Stimulated activated CD4-positive, alpha-beta T cell treated with anti-CD3 and anti-CD28 coated beads, Interleukin-4, amount 100 ng/mL, for 1 hour (primary cell): Measurements from ENCODE around the gene MUC5B.

Experiments used
- DNase-seq: peaks from one replicate; pipeline ENCODE4 v3.0.0-alpha.2; 2020

Gene MUC5B

DNA sequence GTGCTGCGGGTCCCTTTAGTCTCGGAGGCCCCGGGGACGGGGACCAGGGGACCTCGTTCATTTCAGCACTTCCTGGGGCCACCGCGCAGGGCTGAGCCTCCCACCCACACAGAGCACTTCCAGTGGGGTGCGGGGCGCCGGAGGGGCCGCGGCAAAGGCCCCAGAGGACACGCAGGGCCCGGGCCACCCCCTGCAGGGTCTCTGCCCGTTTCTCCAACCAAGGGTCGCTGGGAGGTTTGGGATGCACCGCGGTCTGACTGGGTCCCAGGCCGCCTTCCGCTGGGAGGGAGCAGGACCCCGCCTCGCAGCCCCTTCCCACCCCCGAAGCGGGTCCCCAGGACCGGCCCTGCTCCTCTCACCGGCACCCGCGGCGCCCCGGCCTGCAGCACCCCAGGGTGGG lies 49.1 kb downstream of the MUC5B start:
- no peak for DNase-seq

DNA sequence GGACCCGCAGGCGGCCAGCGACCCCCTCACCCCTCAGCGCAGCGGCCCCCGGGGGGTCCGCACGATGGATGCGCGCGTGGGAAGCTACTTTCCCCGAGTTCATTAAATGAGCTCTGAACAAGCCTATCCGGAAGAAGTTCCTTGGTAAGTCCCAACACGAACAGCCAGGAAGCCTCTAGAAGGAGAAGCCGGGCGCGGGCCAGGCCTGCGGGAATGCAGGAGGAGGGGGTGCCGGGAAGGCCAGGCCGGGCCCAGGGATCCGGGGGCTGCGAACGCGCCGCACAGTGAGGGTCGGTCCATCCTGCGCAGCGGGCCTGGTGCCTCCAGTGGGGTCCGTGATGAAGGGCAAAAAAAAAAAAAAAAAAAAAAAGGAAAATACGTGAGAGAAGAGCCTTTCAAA lies 49.7 kb downstream of the MUC5B start:
- no peak for DNase-seq

DNA sequence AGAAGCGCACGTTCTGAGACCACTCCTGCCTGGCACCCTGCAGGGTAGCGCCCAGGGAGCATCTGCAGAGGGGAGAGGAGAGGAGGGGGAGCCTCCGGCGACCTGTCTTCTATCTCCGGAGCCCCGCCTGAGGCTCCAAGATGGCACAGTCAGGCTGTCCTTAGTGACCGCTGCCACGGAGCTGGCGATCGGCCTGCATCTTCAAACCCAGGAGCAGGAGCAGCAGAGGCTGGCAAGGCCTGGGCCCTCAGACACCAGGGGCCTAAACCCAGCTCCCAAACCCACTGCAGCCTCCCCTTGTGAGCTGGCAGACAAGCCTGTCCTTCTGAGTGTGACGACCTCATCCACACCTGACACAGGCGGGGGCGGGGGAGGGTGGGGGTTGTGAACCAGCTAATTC lies 51.6 kb downstream of the MUC5B start:
- no peak for DNase-seq

DNA sequence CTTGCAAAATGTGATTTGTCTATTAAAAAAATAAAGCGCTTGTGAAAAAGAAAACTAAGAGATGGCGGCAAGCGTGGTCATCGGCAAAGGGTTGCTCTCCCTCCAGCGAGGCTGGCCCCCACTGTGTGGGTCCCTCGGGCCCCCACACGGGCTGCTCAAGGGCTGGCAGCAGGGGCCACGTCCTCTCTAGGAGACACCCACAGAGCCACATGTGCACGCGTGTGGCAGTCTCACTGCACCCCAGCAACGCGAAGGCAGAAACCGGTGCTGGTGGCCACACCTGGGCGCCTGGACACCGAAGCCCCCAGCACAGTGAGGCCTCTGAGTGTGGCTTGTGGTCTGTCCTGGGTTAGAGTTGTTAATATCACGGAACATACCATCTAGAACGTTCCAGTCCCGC lies 52.2 kb downstream of the MUC5B start:
- DNase-seq = no peak

DNA sequence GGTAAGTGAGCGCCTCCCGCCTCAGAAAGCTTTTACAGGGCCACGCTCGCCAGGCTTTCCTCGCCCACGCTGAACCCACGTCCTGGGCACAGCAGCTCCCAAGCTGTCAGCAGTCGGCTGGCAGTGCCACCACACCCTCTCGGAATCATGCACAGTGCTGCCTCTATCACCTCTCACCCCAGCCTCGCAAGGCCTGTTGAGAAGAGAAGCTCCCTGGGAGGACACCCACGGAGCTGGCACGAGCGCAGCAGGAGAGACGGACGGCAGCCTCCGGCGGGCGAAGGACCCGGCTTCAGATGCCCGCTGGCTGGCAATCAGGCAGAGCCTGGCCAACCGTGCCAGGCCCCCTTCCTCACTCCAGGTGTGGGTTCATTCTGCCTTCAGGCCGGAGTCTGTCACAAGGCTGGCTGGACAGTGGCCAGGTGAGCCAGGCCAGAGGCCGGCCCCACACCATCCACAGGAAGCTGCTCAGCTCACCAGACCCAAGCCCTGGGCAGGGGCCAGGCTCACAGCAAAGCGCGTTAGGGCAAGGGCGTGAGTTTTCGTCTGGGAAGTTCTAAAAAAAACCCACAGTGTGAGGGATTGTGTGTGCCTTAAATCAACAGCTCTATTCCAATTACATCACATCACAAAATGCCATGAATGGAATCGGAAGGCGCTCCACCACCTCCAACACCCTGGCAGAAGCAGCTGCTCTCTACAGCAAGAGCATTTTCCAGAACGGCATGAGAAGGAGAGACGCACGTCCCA lies 53.4 kb downstream of the MUC5B start:
- DNase-seq = no peak

DNA sequence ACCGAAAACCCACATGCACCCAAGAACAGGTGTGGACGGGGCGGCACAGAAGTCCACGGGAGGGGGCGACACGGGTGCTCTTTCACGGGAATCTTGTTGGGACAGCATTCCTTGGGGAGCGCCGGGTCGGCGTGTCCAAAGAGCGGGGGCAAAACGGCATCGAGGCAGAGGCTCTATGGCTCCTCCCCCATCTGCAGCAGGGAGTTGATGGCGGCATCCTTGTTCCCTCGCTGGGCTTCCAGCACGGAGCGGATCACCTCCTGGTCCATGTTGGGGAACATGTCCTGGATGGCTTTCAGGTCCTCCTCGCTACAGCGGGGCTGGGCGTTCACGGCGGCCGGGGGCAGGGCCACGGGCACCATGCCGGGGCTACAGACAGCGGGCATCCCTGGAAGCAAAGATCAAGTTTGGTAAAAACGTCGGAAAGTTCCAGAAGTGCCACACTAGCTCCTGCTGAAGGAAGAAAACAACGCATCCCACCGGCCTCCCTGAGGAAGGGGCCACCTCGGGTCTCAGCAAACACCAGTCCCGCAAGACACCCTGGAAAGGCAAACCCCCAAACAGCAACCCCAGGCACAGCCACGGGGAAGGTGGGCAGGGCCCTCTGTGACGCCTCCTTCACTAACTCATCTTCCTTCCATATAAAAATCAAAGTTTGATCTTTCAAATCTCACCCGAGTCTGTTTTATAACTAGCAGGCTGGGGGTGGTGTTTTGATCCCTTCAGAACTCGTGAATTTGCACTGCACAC lies 54.2 kb downstream of the MUC5B start:
- DNase-seq = no peak

DNA sequence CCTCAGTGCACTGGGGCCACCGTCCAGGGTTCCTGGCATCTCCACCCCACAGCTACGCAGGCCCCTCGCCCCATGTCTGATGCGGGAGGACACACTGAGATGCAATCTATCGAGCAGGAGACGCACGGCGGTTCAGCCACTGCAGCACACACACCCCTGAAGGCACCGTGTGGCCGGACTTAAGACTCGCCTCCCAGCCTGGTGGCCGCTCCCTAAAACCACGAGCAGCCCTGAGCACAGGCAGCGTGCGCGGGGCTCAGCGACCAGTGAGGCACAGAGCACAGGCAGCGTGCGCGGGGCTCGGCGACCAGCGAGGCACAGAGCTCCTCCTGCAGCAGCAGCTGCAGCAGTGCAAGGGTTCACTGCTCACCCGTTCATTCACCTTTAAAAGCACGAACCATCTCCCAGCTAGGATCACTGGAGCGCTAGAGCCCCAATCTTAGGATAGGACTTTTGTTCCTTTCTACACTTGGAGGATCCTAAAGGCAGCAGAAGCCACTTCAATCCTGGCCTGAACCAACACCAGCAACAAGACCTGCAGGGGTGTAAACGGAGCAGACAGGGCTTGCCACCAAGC lies 55.2 kb downstream of the MUC5B start:
- DNase-seq = no peak

DNA sequence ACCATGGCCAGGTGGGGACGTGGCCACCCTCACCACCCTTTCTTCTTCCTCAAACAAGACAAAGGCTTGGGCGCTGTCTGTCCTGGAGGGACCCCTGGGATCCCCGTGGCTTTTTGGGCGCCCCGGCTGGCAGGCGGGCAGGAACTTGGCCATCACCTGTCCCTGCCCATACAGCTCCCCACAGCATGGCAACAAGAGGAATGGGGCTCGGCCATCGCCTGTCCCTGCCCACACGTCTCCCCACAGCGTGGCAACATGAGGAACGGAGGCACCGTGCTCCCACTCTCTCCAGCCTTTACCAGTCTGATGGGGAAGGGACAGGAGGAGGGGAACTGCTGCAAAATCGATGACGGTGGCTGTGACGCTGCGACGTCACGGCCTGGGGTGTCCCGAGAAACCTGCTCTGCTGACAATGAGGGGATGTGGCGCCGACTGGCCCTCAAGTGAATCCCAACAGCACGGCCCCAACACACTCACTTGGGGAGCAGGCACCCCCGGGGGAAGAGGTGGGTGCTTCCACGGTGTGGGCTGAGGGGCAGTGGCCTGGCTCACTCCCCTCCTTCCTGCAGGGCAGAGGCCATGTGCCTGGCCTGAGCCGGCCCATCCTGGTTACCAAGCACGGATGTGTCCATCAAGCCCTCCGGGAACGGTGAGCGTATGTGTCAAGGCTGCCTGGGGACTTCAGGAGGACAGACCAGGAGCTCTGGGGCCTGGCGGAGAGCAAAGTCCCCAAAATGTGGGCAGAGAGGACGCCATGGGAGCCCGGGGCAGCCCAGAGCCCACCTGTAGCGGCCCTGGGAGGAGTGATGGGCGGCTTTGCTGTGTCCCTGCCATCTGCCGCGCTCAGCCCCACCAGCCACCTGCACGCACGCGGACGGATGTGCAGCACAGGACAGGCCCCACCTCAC lies 56.2 kb downstream of the MUC5B start:
- no peak for DNase-seq

DNA sequence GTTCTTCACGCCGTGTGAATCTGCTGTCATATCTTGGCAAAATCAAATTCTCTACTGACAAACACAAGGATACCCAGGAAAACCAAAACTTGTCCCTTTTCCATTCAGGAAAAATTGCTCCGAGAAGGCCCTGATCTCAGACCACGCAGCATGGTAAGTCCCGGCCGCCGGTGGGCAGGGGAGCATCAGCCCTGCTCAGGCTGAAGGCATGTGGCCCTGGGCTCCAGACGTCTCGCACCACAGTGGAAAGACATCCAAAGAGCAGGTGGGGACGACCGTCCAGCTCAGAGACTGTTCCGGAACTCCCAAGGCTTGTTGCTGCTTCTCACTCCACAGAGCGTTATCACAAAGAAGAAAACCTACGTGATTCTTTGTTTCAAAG lies 56.8 kb downstream of the MUC5B start:
- DNase-seq = no peak

DNA sequence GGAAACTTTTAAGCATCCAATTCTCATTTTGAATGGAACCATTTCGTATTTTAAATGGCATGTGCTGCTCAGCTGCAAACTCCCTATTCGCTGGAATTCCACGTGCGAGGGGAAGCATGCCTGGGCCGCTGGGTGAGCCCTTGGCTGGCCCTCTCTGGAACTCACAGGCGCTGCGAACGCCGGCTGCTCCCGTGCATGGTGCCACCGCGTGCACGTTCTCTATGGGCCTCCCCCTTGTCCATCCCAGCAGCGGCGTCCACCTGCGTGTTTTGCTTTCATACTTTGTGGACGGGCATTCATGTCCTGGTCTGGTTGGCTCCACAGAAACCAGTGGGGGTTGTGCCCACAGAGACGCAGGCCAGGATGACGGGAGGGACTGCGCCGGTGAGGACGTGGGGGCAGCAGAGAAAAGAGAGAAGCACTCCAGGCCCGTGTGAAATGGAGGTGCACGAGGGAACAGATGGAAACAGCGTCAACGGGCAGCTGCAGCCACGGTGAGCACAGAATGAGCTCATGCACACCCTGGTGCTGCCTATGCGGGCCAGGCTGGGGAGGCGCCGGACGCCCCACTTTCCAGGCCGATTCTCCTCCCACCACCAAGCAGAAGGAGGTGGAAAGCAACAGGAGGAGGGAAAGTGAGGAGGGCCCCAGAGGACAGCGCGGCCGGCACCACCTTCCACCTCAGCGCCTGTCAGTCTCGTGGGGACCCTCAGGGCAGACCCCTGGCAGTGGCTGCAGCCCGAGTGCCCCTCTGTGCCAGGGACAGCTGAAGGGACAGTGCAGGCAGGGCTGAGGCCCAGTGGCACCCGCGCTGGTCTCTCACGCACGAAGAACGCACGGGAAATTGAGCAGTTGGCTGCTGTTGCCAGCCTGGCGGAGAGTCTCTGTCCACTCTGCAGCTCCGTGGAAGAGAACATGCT lies 57.5 kb downstream of the MUC5B start:
- DNase-seq = no peak

DNA sequence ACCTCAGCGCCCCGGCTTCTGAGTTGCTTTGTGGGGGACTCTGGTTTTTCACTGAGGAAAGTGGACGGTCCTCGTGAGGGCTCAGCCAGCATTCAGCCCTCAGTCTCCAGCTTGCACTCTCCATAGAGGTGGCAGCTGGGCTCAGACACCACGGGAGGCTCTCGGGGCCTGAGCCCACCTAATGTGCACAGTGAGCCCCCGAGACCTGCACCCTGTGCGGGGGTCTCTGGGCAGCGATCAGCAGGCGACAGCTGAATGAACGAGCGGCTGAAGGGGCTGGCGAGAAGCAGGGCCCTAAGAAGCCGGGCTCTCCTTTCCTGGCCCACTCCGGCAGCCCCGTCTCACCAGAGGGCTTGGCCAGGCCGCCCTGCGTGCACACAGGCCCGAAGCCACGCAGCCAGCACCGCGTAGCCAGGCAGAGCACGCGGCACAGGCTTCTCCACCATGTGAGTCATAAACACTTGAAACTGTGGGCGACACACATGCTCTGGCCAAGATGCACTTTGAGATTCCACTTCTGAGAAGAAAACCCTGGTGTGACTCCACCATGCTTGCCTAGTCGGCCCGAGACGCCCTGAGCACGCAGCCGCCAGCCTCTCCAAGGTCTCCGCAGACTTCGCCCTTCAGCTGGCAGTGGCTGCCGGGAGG lies 58.6 kb downstream of the MUC5B start:
- no peak for DNase-seq

DNA sequence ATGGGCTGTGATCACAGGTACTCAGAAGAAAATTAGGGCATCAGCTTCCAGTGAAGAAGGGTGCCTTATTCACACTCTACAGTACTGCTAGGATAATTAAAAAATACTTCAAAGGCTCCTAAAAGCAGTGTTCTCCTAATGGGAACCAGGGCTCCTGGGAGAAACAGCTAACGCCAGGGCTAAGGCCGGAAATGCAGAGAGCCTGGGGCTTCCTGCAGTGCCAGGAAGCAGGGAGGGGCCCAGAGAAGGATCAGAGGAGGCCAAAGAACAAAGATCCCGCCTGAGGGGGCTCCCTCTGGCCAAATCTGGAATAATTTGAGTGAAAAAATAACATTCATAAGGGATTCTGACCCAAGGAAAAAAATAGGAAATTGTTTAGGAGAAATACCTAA lies 59.1 kb downstream of the MUC5B start:
- no peak for DNase-seq

DNA sequence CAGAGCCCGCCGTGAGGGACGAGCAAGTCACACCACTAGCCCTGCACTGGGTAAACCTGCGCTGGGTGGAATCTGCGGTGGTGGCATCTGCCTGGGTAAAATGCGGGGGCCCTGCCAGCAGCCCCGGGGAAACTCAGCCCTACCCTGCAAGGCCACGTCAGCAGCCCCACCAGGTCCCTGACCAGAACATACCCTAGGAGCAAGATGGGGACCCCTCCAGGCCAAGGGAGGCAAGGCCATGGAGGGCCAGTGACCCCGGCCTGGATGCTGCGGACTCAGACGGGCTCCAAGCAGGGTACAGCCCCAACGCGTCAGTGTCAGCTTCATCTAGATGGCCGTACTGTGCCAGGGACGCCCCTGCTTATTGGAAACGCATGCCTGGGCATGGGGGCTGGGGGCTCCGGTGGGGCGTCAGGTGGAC lies 60.2 kb downstream of the MUC5B start:
- no peak for DNase-seq

DNA sequence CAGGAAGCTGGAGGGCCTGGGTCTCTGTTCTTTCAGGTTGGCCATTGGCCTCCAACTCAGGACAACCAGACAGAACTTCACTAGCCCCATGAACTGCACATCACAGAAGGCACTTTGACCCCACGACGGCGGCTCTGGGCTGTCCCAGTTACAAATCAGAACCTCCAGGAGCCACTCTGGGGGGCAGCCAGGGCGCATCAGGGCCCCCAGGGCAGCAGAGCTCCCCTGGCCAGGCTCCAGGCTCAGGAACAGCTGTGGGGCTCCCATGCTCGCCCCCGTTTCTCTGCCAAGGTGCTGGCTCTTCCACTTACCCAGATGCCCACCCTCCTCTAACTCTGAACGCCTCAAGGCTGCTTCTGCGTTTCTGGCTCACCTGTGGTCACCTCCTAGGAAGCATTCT lies 61.0 kb downstream of the MUC5B start:
- no peak for DNase-seq

DNA sequence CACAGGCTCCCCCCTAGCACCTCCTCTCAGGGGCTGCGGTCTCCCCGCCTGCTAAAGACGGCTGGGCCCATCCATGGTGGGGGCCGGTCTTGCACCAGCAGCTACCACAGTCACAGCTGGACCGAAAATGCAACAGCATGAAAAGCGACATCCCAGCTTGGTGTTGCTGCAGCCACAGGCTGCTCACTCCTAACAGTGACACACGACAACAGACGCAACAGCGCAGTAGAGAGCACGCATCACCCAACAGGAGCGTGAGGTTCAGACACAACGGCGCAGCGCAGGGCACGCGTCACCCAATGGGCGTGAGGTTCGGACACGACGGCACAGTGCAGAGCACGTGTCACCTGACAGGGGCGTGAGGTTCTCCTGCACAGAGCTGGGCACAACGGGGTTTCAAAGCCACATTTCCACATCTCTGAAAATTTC lies 62.5 kb downstream of the MUC5B start:
- DNase-seq = no peak

DNA sequence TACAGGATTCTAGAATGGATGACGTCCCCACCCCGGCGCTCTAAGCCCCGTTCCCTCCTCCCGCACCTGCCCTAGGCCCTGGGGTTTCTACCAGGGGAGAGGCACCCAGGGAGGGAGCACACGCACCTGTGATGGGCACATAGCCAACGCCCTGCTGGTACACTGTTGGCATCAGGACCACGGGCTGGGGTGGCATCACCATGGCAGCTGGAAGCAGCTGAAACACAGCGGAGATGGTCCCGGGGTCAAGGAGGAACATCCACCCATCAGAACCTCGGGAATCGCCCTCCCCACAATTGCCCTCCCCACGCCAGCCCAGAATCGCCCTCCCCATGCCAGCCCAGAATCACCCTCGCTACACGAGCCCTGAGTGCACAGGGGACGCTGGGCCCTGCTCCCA lies 63.0 kb downstream of the MUC5B start:
- no peak for DNase-seq

DNA sequence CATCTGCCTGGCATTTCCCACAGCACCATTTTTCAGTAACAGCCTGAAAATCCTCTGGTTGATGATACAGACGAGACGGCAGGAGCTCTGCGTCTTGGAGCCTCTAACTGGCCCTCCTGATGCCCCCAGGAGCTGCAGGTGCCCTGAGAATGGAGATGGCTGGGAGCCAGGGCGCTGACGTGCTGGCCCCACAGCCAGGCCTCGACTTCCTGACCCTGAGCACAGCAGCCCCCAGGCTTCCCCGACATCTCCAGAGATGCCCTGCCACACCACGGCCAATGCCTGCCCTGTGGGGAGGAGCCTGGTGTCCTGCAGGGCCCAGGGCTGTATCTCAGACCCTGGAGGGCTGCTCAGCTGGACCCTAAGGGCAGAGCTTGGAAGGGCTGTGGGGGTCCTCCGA lies 65.1 kb downstream of the MUC5B start:
- no peak for DNase-seq

DNA sequence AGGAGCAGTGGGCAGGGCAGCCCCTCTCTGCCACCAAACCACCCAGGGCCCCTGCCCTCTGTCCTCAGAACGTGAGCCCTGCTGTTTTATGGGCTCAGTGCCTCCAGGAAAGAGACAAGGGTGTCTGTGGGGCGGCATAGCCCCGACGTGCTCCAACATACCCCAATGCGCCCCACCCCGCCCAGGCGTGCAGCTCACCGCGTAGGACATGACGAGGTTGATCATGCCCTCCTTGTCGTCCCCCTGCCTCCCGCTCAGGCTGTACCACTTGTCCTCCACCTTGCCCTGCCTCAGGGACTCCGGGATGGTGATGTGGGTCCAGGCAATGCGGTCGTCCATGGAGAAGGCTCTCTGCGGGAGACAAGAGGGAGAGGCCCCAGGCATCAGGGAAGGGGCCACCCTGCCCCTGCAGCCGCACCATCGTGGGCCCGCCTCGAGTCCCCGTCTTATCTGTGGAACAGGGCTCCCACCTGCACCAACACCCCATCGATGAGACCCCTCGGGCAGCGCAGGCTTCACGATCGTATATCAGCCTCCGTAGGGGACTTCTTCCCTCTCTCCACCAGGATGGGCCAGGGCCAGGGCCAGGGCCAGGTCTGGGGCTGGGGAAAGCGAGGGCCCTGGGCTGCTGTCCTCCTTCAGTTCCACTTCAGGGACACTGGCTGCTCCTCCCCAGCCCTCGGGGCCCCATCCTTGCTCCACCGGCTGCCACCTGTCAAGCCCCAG lies 65.7 kb downstream of the MUC5B start:
- DNase-seq = no peak

DNA sequence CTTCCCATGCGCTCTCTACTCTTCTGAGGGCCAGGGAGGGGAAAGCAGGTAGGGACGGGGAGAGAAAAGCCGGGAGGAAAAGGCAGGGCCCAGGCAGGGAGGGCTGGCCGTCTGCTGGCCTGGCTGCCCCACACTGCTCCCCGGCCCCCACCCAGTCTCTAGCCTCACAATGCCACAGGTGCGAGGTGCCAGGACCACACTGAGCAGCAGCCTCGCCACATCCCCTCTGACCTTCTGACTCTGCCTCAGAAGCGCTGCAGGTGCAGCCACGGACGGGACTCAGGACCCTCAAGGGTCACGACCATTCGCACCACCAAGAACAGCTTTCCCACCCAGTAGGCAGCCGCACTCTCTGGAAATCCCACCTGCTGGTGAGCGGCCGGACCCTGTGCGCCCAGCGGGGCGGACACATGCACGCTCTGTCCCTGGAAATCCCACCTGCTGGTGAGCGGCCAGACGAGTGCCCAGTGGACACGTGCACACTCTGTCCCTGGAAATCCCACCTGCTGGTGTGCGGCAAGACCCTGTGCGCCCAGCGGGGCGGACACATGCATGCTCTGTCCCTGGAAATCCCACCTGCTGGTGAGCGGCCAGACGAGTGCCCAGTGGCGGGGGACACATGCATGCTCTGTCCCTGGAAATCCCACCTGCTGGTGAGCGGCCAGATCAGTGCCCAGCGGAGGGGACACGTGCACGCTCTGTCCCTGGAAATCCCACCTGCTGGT lies 66.5 kb downstream of the MUC5B start:
- DNase-seq = no peak
